COR-L47 (cell line): ENCODE measurements around the gene MAPK1.
"Not testable (repeated sequence)": the region's sequence is repeated elsewhere in the genome, so short reads cannot be mapped to it uniquely, and the experiment has no call there.

Experiments used
- DNase-seq: peaks from one replicate; lab custom pipeline; 2025; lab: John Stamatoyannopoulos, UW

MAPK1 gene

DNA sequence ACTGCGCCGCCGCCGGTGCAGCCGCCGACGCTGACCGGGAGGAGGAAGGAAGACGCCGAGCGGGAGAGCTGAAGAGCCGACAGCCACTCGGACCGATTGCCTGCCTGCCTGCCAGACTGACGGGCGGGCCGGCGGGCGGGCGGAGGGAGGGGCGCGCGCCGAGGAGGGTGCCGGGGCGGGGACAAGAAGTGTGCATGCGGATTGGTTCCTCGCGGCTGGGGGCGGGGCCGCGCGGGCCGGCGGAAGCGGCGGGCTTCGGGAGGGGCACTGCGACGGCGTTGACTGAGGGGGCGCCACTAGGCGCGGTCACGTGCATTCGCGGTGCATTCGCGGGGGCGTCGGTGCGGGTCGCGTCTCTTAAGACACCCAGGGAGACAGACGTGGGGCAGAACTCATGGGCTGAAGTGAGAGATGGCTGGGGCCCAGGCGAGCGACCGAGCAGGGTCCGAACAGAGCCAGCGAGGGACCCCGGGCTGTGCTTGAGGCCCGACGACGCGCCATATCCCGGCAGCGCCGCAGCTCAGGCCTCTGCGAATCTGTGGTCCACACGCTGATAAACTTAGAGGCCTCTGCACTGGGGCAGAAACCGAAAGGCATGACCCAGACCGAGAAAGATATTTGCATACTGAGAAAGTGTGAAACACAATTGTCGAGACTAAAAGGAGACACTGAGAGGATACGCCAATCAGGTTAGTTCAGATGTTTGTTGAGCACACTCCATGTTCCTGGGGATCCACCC is at the start of gene MAPK1:
Gene MAPK1, minus strand, starts transcription at position 118 of the 739 bp plus-strand sequence. CDS start 205 bp downstream, outside the sequence.
- peak; percentile 79 for DNase-seq

DNA sequence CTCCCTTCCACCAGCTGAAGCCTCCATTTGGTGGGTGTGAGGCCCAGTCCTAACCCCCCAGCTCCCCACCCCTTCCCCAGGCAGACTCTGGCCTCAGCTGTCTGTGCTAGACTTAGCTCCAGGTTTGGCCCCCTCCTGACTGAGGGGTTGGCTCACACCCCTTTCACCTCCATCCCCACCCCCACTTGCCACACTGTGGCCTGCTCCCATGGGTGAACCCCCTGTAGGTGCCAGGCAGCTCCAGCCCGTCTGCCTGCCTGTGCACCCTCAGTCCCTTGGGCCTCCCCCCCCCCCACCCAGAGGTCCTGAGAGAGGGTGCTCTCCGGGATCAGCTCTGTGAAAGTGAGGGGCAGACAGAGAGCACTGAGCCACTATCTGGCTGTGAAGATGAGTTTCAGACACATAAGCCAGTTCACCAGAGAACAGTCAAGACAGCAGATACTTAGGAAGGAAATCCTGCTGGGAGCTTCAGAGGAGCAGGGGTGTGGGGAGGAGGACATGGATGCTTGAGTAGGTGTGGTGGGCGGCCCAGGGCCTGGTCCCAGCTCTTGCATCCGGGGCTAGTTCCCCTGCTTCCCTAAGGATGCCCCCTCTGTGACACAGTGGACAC is 49.0 kb upstream of the MAPK1 start:
- DNase-seq, result no peak

- no peak for DNase-seq
These were observed 48.3 kb upstream of the MAPK1 start for GRCh38 chr22:21915624-21916308.

GRCh38 chr22:21914033-21914642 is 46.7 kb upstream of the MAPK1 start:
- not testable (repeated sequence) for DNase-seq

DNA sequence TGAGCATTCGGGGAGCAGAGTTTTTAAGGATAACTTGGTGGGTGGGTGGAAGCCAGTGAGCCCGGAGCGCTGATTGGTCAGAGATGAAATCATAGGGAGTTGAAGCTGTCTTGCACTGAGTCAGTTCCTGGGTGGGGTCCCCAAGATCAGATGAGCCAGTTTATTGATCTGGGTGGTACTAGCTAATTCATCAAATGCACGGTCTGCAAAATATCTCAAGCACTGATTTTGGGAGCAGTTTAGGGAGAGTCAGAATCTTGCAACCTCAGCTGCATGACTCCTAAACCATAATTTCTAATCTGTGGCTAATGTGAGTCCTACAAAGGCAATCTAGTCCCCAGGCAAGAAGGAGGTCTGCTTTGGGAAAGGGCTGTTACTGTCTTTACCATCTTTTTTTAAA is 42.9 kb upstream of the MAPK1 start:
- DNase-seq, result not testable (repeated sequence)

DNA sequence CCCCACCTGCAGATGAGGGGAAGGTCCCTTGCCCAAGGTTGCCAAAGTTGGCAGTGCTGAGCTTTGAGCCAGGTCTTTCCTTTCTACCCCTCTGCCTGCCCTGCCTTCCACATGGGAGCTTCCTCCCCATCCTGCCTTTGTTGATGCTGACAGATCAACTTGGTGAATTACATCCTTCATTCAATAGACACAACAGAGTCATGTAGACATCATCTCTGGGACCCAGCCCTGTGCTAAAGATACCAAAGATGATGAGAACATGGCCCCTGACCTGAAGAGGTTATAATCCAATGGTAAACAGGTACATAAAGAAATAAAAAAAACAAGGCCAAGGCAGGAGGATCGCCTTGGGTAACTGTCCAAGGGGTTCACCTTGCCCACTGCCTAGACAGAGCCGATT is 42.4 kb upstream of the MAPK1 start:
- no peak for DNase-seq

DNA sequence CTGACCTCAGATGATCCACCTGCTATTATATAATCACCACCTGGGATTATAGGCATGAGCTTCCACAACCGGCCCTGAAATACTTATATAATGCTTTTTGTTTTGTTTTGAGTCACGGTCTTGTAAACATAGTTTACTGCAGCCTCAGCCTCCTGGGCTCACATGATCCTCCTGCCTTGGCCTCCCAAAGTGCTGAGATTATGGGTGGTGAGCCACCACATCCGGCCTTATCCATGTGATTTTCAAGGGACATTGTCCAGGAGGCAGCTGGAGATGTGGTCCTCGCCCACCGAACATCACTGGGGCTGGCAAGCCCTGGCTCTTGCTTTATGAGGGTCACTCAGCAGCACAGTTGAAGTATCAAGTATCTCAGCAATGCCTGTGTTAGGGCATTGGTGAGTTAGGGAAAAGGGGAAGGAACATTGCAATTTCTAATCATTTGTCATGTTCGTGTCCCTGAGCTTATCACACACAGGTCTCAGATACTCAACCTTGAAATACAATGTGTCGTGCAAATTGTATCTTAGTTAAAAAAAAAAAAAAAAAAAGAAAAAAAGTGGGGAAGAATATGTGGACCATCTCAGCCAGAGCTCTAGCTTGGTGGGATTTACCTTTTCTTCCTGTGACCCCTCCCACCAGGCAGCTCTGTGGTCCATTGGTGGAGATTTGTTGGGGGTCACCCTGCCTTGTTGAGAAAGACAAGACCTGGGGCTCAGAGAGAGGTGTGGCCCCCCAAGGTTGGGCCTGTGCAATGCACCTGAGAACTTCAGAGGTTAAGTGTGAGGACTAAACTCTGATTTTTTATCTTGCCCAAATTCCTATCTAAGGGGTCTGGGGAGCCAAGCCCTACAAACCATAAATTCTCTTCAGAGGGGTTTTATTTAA is 40.4 kb upstream of the MAPK1 start:
- DNase-seq, result no peak

DNA sequence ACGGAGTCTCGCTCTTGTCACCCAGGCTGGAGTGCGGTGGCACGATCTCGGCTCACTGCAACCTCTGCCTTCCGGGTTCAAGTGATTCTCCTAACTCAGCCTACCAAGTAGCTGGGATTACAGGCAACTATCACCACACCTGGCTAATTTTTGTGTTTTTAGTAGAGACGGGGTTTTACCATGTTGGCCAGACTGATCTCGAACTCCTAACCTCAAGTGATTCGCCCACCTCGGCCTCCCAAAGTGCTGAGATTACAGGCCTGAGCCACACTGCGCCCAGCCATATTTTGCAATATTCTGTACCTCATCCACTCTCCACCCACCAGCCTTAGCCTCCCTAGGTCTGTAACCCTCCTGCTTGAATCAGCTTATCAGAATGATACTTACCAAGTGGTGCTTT is 37.8 kb upstream of the MAPK1 start:
- not testable (repeated sequence) for DNase-seq

DNA sequence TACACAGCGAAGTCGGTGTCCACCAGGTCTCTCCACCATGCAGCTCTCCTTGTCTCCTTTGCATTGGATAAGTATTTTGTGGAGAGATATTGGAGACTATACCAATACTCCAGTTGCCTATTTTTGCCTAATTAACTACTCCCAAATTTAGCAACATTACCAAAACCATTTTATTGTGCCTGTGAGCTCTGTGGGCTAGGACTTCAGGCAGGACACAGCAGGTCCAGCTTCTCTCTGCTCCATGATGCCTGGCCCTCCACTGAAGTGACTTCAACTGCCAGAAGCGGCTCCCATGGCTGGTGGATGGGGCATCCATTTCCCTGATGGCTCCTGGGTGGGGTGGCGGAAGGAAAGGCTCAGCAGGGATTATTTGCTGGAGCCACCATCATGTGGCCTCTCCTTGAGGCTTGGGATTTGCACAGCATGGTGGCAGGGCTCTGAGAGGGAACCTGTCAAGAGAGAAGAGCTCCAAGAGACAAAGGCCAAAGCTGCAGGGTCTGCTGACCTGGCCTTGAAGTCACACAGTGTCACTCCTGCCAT is 36.9 kb upstream of the MAPK1 start:
- DNase-seq, result no peak

DNA sequence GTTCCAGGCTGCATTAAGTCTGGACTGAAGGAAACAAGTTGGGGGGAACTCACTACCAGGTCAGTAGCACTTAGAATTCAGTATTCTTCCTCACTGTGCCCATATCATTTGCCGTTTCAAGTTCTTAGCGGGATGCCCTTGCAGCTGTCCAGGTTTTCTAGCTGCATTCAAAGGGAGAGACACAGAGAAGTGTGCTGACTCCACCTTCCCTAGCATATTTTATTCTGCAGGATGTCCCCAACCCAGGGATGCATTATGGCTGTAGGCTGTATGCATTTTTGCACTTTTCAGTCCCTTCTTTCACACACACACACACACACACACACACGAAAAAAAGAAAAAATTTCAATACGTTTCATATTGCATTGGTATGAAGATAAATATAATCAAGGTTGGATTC is 35.8 kb upstream of the MAPK1 start:
- DNase-seq, result no peak

GRCh38 chr22:21902296-21903087 is 35.0 kb upstream of the MAPK1 start:
- no peak for DNase-seq

DNA sequence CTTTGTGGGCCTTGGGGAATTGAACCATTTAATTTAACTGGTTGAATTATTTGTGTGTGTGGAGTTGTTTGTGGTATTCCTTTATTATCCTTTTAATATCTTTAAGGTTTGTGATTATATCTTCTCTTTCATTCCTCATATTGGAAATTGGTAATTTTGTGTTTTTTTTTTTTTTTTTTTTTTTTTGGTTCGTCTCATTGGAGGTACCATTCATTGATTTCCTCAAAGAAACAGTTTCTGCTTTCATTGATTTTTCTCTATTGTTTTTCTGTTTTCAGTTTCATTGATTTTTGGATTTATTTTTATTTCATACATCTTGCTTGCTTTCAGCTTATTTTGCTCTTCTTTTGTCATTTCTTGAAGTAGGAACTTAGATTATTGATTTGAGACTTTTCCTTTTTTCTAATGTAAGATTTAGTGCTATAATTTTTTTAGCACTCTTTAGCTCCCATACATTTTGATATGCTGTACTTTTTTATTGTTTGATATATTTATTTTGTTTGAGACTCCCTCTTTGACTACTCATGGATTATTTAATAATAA is 31.0 kb upstream of the MAPK1 start:
- DNase-seq, result no peak

- no peak for DNase-seq
These were observed 29.6 kb upstream of the MAPK1 start for GRCh38 chr22:21896951-21897513.

GRCh38 chr22:21896275-21896674 is 28.8 kb upstream of the MAPK1 start:
- not testable (repeated sequence) for DNase-seq

- DNase-seq, result no peak
These were observed 27.4 kb upstream of the MAPK1 start for GRCh38 chr22:21894799-21895198.

DNA sequence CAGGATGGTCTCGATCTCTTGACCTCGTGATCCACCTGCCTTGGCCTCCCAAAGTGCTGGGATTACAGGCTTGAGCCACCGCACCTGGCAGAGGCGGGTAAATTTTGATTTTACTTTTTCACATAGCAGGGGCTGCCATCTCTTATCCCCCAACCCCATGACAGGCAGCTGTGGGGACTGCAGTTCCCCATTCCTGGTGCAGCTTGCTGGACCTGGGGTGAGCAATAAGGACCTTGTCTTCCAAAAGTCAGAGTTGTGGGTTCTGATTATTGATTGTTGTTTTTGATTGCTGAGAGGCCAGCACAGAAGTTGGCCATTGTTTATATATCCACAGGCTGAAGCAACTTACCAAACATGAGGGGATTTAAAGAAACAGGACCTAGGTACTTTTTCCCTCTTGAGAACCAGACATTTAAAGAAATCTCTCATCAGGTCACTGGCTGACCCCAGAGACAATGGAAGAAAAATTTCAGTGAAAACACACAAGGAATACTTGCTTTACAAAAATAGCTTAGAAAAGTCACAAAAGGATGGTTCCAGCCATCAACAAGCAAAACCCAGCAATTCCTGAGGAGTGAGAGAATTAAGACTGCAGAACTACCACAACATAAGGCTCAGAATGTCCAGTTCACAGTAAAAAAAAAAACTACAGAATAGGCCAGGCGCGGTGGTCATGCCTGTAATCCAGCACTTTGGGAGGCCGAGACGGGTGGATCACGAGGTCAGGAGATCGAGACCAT is 22.0 kb upstream of the MAPK1 start:
- DNase-seq, result no peak

DNA sequence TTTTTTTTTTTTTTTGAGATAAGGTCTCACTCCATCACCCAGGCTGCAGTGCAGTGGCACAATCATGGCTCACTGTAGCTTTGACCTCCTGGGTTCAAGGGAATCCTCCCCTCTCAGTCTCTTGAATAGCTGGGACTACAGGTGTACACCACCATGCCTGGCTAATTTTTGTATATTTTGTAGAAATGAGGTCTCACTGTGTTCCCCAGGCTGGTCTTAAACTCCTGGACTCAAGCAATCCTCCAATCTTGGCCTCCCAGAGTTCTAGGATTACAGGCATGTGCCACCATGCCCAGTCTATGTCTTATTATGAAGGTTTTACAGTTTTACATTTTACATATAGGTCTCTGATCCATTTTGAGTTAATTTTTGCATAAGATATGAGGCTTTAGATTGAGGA is 20.4 kb upstream of the MAPK1 start:
- no peak for DNase-seq

DNA sequence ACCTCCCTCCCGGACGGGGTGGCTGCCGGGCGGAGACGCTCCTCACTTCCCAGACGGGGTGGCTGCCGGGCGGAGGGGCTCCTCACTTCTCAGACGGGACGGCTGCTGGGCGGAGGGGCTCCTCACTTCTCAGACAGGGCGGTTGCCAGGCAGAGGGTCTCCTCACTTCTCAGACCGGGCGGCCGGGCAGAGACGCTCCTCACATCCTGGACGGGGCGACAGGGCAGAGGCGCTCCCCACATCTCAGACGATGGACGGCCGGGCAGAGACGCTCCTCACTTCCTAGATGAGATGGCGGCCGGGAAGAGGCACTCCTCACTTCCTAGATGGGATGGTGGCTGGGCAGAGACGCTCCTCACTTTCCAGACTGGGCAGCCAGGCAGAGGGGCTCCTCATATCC is 16.5 kb upstream of the MAPK1 start:
- not testable (repeated sequence) for DNase-seq

DNA sequence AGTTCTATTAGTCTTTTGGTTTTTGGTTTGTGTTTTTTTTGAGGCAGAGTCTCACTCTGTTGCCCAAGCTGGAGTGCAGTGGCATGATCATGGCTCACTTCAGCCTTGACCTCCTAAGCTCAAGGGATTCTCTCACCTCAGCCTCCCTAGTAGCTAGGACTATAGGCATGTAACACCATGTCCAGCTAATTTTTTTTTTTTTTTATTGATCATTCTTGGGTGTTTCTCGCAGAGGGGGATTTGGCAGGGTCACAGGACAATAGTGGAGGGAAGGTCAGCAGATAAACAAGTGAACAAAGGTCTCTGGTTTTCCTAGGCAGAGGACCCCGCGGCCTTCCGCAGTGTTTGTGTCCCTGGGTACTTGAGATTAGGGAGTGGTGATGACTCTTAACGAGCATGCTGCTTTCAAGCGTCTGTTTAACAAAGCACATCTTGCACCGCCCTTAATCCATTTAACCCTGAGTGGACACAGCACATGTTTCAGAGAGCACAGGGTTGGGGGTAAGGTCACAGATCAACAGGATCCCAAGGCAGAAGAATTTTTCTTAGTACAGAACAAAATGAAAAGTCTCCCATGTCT is 15.4 kb upstream of the MAPK1 start:
- DNase-seq, result not testable (repeated sequence)
